Neural progenitor cell (in vitro differentiated cells): Measurements from ENCODE around the gene CFAP70. TPM values are rescaled to one million over a fixed set of nuclear protein-coding genes. Genes with fewer than 3 reads are reported as not detected.

ENCODE experiments used
- DNase-seq: peaks from one replicate; pipeline ENCODE4 v3.0.0-alpha.2; 2016; ENCODE audit warnings: low spot score
- H2AFZ ChIP-seq: fragments of 200-600 bp; sonication (generic); replicated peaks from 2 replicates; pipeline ENCODE4 v1.6.1; 2016; ENCODE audit warnings: antibody characterized with exemption
- H3F3A ChIP-seq: fragments of 200-600 bp; sonication (generic); 2 replicates; pipeline ENCODE4 v1.6.1; 2016; ENCODE audit warnings: antibody characterized with exemption, low read depth
- H3K27ac ChIP-seq: fragments of 200-600 bp; sonication (generic); 2 replicates; pipeline ENCODE4 v1.5.1; 2016; ENCODE audit warnings: mild to moderate bottlenecking
- H3K27me3 ChIP-seq: fragments of 200-600 bp; sonication (generic); 2 replicates; pipeline ENCODE4 v1.6.1; 2016; ENCODE audit warnings: mild to moderate bottlenecking, moderate library complexity
- H3K36me3 ChIP-seq: fragments of 200-600 bp; sonication (generic); 2 replicates; pipeline ENCODE4 v1.5.1; 2016
- H3K4me1 ChIP-seq: fragments of 200-600 bp; sonication (generic); 2 replicates; pipeline ENCODE4 v1.6.1; 2016; ENCODE audit warnings: mixed run types
- H3K4me2 ChIP-seq: fragments of 200-600 bp; sonication (generic); 2 replicates; pipeline ENCODE4 v1.6.1; 2016
- H3K4me3 ChIP-seq: fragments of 200-600 bp; sonication (generic); 2 replicates; pipeline ENCODE4 v1.5.1; 2016
- H3K79me2 ChIP-seq: fragments of 200-600 bp; sonication (generic); 2 replicates; pipeline ENCODE4 v1.6.1; 2016; ENCODE audit warnings: low read depth
- H3K9ac ChIP-seq: fragments of 200-600 bp; sonication (generic); 2 replicates; pipeline ENCODE4 v1.6.1; 2016
- H3K9me3 ChIP-seq: fragments of 200-600 bp; sonication (generic); 2 replicates; pipeline ENCODE4 v1.5.1; 2016; ENCODE audit warnings: low read depth
- H4K20me1 ChIP-seq: fragments of 200-600 bp; sonication (generic); 2 replicates; pipeline ENCODE4 v1.6.1; 2016; ENCODE audit warnings: low read depth
- H3K27ac Mint-ChIP-seq: 3 replicates; pipeline ENCODE4 v1.8.0; 2021; ENCODE audit warnings: mixed read lengths
- H3K27me3 Mint-ChIP-seq: 2 replicates; pipeline ENCODE4 v1.8.0; 2022; ENCODE audit warnings: low read depth, mild to moderate bottlenecking, inconsistent platforms, moderate library complexity, mixed read lengths; ENCODE audit not compliant: insufficient read depth
- H3K36me3 Mint-ChIP-seq: 3 replicates; pipeline ENCODE4 v1.8.0; 2021; ENCODE audit warnings: mixed read lengths
- H3K4me1 Mint-ChIP-seq: 3 replicates; pipeline ENCODE4 v1.8.0; 2021; ENCODE audit warnings: mixed read lengths
- H3K4me3 Mint-ChIP-seq: 3 replicates; pipeline ENCODE4 v1.8.0; 2021; ENCODE audit warnings: mild to moderate bottlenecking, moderate library complexity, mixed read lengths
- H3K9me3 Mint-ChIP-seq: 3 replicates; pipeline ENCODE4 v1.8.0; 2020; ENCODE audit warnings: mixed read lengths
- CTCF ChIP-seq: fragments of 200-600 bp; sonication (generic); IDR thresholded peaks from 2 replicates; pipeline ENCODE4 v1.5.1; 2017; ENCODE audit warnings: antibody characterized with exemption, mild to moderate bottlenecking
- EZH2 ChIP-seq: fragments of 200-600 bp; sonication (generic); IDR thresholded peaks from 2 replicates; pipeline ENCODE4 v1.6.1; 2017; ENCODE audit warnings: antibody characterized with exemption, mild to moderate bottlenecking, moderate library complexity
- EZH2phosphoT487 ChIP-seq: fragments of 200-600 bp; sonication (generic); IDR thresholded peaks from 2 replicates; pipeline ENCODE4 v1.6.1; 2017; ENCODE audit warnings: antibody characterized with exemption
- total RNA-seq: library from RNA; depleted of rRNA; stranded (reverse); fragments of >200 nt; gene quantifications from 2 replicates; pipeline ENCODE4 v1.2.3, GENCODE V29; 2015; ENCODE audit warnings: low replicate concordance

The CFAP70 gene
- total RNA-seq, 1 donor from 2014 or later: 1.7 TPM

GRCh38 chr10:73247509-73248258, 111.0 kb downstream of the CFAP70 start:
- no peak overlapping the region for H2AFZ ChIP-seq
- no peak for DNase-seq
- H3K36me3 Mint-ChIP-seq: peaks cover 26% of the 10 kb centered on the region

GRCh38 chr10:73246646-73247508, 111.8 kb downstream of the CFAP70 start, which contains the start of gene DNAJC9:
Gene DNAJC9, minus strand, starts transcription at chr10:73247255. Its CDS starts 66 bp downstream, at chr10:73247189.
- H3K36me3 ChIP-seq: peaks cover 18% of the 10 kb centered on the region
- Mint-ChIP-seq H3K27me3 (peaks cover 2% of the 10 kb centered on the region), H3K9me3 (no peaks in the 10 kb centered on the region), H3K4me3 (peak within 1 kb of the TSS; percentile 99), H3K36me3 (peaks cover 30% of the 10 kb centered on the region), H3K27ac (peak within 1 kb of the TSS; percentile 94), H3K4me1 (peaks cover 39% of the 10 kb centered on the region)
- peaks cover 88% of the 10 kb centered on the region for H3K79me2 ChIP-seq
- H3K9ac ChIP-seq: peak within 1 kb of the TSS; percentile 71
- peaks cover 19% of the 10 kb centered on the region for H3K4me1 ChIP-seq
- peak within 1 kb of the TSS; percentile 97 for H3K27ac ChIP-seq
- TF ChIP-seq EZH2 (no peak), CTCF (peak; percentile 16), EZH2phosphoT487 (no peak)
- peak; percentile 98 for DNase-seq
- peak within 1 kb of the TSS; percentile 42 for H2AFZ ChIP-seq
- H3F3A ChIP-seq: peaks cover 47% of the 10 kb centered on the region
- no peaks in the 10 kb centered on the region for H3K27me3 ChIP-seq
- H3K4me3 ChIP-seq: peak within 1 kb of the TSS; percentile 96
- peak within 1 kb of the TSS; percentile 99 for H3K4me2 ChIP-seq
- peaks cover 17% of the 10 kb centered on the region for H4K20me1 ChIP-seq
- H3K9me3 ChIP-seq: no peaks in the 10 kb centered on the region

More at GRCh38 chr10:73247509-73248258, 111.0 kb downstream of the CFAP70 start:
- H3K27me3 Mint-ChIP-seq: peaks cover 2% of the 10 kb centered on the region
- Histone ChIP-seq H3K9ac (no peak overlapping the region), H3K4me2 (peak overlapping the region; percentile 99), H3K4me1 (peaks cover 19% of the 10 kb centered on the region), H3K79me2 (peaks cover 85% of the 10 kb centered on the region), H3K36me3 (peaks cover 13% of the 10 kb centered on the region), H3F3A (peaks cover 52% of the 10 kb centered on the region), H3K27ac (peak overlapping the region; percentile 49), H3K4me3 (peak overlapping the region; percentile 96), H3K27me3 (no peaks in the 10 kb centered on the region), H3K9me3 (no peaks in the 10 kb centered on the region), H4K20me1 (peaks cover 17% of the 10 kb centered on the region)
- no peaks in the 10 kb centered on the region for H3K9me3 Mint-ChIP-seq
- H3K4me3 Mint-ChIP-seq: peak overlapping the region; percentile 99
- H3K27ac Mint-ChIP-seq: no peak overlapping the region
- peaks cover 41% of the 10 kb centered on the region for H3K4me1 Mint-ChIP-seq
- TF ChIP-seq EZH2 (no peak), EZH2phosphoT487 (no peak), CTCF (no peak)

- peaks cover 32% of the 10 kb centered on the region for H3K36me3 Mint-ChIP-seq
- H3K27ac ChIP-seq: peak overlapping the region; percentile 97
- peaks cover 21% of the 10 kb centered on the region for H4K20me1 ChIP-seq
- H3K27me3 ChIP-seq: no peaks in the 10 kb centered on the region
- H3K79me2 ChIP-seq: peaks cover 87% of the 10 kb centered on the region
- H3K36me3 ChIP-seq: peaks cover 24% of the 10 kb centered on the region
- H3K4me1 ChIP-seq: peaks cover 15% of the 10 kb centered on the region
- H3K4me3 Mint-ChIP-seq: peak overlapping the region; percentile 99
- no peak for DNase-seq
- peak overlapping the region; percentile 42 for H2AFZ ChIP-seq
- peaks cover 2% of the 10 kb centered on the region for H3K27me3 Mint-ChIP-seq
- H3K9me3 Mint-ChIP-seq: no peaks in the 10 kb centered on the region
- peak overlapping the region; percentile 99 for H3K4me2 ChIP-seq
- peak overlapping the region; percentile 96 for H3K4me3 ChIP-seq
- H3K27ac Mint-ChIP-seq: peak overlapping the region; percentile 94
- peaks cover 34% of the 10 kb centered on the region for H3K4me1 Mint-ChIP-seq
- TF ChIP-seq EZH2: no peak
- TF ChIP-seq CTCF: no peak
- TF ChIP-seq EZH2phosphoT487: no peak
- H3K9ac ChIP-seq: peak overlapping the region; percentile 71
- H3F3A ChIP-seq: peaks cover 53% of the 10 kb centered on the region
- no peaks in the 10 kb centered on the region for H3K9me3 ChIP-seq
These were observed 112.4 kb downstream of the CFAP70 start for GRCh38 chr10:73246322-73246645.
